BJ (cell line): ENCODE results near the gene ENGASE. TPM values are rescaled to one million over a fixed set of nuclear protein-coding genes. Genes with fewer than 3 reads are reported as not detected.

Experiments
- CTCF ChIA-PET: fragments of 350-600 bp; formaldehyde crosslinking; extraction: SDS; loops from one replicate; lab custom pipeline; 2021; ENCODE audit warnings: antibody characterized with exemption, inconsistent platforms; lab: Yijun Ruan, JAX
- POLR2A ChIA-PET: fragments of 300-600 bp; sonication (Branson Sonifier 250); formaldehyde crosslinking; extraction: SDS; loops from one replicate; lab custom pipeline; 2021; ENCODE audit warnings: antibody characterized with exemption; lab: Charles Lee
- DNase-seq: peaks from one replicate; pipeline ENCODE4 v3.0.0-alpha.2; 2011; ENCODE audit warnings: low read depth
- H3K27me3 ChIP-seq: 2 replicates; pipeline ENCODE4 v1.6.0; 2011; ENCODE audit warnings: low read length; ENCODE audit not compliant: control insufficient read depth, insufficient read depth
- H3K36me3 ChIP-seq: 2 replicates; pipeline ENCODE4 v1.5.1; 2011; ENCODE audit warnings: low read length; ENCODE audit not compliant: control insufficient read depth, insufficient read depth
- H3K4me3 ChIP-seq: 2 replicates; pipeline ENCODE4 v1.5.1; 2011; ENCODE audit warnings: low read depth, mild to moderate bottlenecking, control low read depth, low read length
- polyA plus RNA-seq: library from polyadenylated mRNA; depleted of rRNA; stranded (reverse); fragments of >200 nt; gene quantifications from 2 replicates; pipeline ENCODE4 v1.2.3, GENCODE V29; 2011
- TF ChIP-seq, protein P1 (sequence below): IDR thresholded peaks from 2 replicates; pipeline ENCODE4 v1.5.1; 2011; ENCODE audit warnings: low read depth, mild to moderate bottlenecking, control low read depth, inconsistent platforms, low read length, moderate library complexity; ENCODE audit not compliant: insufficient read depth

ENGASE gene
- polyA plus RNA-seq, 1 experiment: 7.4 TPM

DNA sequence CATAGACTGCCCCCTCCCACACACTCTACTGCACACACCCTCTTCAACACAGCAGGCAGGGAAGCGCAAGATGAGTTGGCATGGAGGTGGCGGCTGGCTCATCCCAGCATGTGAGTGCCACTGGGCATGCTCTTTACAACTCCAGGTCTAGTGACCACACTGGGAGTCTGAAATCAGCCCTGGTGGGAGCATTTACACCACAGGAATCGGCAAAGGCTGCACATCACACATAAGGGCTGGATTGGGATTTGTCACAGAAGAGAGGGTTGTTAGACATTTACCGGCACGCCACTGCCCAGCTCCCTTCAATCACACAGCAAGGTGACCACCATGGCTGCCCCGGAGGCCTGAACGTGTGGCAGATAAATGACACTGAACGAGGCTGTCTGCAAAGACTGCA lies 49.4 kb downstream of the ENGASE start:
- Histone ChIP-seq H3K27me3 (peaks cover 10% of the 10 kb centered on the region), H3K4me3 (no peak overlapping the region), H3K36me3 (no peaks in the 10 kb centered on the region)
- ChIA-PET POLR2A (no interaction called here), CTCF (no interaction called here)
- TF ChIP-seq, protein P1, sequence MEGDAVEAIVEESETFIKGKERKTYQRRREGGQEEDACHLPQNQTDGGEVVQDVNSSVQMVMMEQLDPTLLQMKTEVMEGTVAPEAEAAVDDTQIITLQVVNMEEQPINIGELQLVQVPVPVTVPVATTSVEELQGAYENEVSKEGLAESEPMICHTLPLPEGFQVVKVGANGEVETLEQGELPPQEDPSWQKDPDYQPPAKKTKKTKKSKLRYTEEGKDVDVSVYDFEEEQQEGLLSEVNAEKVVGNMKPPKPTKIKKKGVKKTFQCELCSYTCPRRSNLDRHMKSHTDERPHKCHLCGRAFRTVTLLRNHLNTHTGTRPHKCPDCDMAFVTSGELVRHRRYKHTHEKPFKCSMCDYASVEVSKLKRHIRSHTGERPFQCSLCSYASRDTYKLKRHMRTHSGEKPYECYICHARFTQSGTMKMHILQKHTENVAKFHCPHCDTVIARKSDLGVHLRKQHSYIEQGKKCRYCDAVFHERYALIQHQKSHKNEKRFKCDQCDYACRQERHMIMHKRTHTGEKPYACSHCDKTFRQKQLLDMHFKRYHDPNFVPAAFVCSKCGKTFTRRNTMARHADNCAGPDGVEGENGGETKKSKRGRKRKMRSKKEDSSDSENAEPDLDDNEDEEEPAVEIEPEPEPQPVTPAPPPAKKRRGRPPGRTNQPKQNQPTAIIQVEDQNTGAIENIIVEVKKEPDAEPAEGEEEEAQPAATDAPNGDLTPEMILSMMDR: no peak
- no peak for DNase-seq

DNA sequence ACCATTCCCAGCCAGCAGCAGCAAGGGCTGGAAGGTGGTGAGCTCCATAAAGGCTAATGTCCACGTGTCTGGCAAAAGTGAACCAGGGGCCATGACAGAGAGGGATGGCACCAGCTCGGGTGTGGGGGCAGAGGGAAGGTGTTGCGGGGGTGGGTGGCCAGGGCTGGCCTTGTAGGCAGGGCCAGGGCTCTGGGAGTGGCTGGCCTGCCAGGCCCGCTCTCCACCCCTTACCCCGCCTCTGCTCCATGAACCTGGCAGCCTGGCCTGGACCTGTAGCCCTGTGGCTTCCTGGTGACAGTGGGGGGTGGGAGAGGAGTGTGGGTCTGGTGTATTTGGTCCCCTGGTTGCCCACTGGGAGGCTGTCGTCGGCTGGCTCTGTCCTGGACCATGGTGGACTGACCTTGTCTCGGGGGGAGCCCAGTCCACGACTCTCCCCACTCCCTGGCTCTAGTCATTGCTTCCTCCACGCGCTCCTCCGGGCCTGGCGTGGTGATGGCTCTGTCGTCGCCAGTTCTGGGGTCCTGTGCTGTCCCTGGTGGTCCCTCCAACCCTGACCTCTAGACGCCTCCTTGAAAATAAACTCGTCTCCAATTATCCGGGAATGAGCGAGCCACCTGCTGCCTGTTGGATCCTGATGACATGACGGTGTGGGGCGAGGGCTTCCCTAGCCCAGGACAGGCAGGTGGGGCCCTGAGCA lies 50.0 kb downstream of the ENGASE start:
- no peak for DNase-seq
- Histone ChIP-seq H3K36me3 (no peaks in the 10 kb centered on the region), H3K27me3 (peaks cover 7% of the 10 kb centered on the region), H3K4me3 (no peak overlapping the region)
- ChIA-PET CTCF (no interaction called here), POLR2A (no interaction called here)
- TF ChIP-seq, protein P1: no peak

DNA sequence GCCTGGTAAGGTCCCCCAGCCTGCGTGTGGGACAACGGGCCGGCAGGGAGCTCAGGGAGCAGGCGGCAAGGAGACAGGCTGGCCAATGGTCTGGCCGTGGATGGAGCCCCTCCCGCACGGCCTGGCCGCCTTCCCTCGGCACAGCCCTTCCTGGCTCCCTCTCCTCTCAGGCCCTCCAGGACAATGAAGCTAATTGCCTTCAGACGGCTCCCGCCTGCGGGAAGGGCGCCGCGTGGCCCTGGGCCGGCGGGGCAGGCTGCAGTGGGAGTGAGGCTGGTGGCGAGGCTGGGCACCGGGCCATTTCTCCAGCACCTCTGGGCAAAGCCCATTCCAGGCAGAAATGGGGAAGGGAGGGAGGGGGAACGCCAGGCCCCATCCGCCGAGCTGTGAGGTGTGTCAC lies 50.9 kb downstream of the ENGASE start:
- Histone ChIP-seq H3K36me3 (no peaks in the 10 kb centered on the region), H3K27me3 (peaks cover 5% of the 10 kb centered on the region), H3K4me3 (no peak overlapping the region)
- ChIA-PET POLR2A (no interaction called here), CTCF (no interaction called here)
- DNase-seq: no peak
- TF ChIP-seq, protein P1: no peak

DNA sequence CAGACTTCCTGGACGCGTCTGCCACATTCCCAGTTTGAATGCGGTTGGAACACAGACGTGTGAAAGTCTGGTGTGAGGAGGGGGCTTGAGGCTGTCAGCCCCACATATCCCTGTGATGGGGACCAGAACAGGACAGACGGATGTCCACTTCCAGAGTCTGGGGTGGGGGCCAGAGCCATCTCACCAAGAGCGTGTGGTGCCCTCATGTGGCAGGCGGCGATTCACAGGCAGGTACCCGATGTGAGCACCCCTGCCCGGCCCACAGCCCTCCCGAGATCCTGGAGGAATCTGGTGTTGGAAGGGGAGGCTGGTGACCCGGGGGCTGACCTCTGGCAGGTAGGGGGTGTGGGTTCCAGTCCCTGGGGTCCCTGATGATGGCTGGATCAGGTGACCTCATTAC lies 51.5 kb downstream of the ENGASE start:
- Histone ChIP-seq H3K4me3 (no peak overlapping the region), H3K36me3 (no peaks in the 10 kb centered on the region), H3K27me3 (peaks cover 5% of the 10 kb centered on the region)
- CTCF ChIA-PET: no interaction called here
- TF ChIP-seq, protein P1: no peak
- POLR2A ChIA-PET: no interaction called here
- no peak for DNase-seq

DNA sequence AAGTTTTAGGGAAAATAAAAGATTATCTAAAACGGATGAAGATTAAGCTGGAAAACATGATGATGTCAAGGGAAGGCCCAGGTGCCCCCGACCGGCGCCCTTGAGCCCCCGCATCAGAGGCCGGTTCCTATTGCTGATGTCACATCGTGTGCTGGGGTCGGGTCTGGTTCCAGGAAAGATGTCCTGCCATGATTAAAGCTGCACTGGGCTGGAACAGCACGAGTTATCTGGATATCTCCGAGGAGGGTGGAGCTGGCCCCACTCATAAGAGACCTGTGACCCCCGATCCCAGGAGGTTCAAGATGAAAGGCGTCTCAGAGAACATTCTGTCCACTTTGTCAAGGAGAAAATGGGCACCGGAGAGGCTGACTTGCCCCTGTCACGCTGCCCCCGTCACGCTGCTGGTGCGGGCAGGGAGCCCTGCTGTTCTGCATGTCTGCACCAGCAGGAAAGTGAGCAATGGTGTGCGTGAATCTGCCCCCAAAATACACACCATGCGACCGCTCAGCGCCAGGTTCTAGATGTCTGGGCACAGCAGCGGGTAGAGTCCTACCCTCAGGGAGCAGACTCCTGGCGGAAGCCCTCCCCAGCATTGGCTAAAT lies 53.0 kb downstream of the ENGASE start:
- H3K4me3 ChIP-seq: no peak overlapping the region
- TF ChIP-seq, protein P1: no peak
- no peak for DNase-seq
- CTCF ChIA-PET: no interaction called here
- POLR2A ChIA-PET: no interaction called here
- peaks cover 5% of the 10 kb centered on the region for H3K27me3 ChIP-seq
- no peaks in the 10 kb centered on the region for H3K36me3 ChIP-seq
